ENCODE results near the gene MRE11. TPM values are rescaled to one million over a fixed set of nuclear protein-coding genes. Genes with fewer than 3 reads are reported as not detected.

The MRE11 gene
- total RNA-seq, 1 experiment from 2014 or later: 40.7 TPM

DNA sequence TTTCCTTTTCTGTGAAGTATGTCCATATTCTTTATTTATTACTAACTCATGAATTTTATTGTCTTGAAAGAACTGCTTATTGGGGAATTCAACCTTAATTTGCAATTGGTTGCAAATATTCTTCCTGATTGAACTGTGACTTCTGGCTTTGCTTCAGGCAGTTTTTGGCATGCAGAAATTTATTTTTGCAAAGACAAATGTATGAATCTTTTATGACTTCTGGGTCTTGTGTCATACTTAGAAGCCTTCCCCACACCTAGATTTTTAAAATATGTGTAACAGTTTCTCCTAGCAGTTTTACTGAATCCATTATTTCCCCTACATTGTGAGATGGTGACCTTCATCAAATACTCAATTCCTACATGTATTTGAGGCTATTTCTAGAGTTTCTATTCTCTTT, 12.3 kb downstream of the MRE11 start:
- no peaks in the 10 kb centered on the region for H3K27me3 ChIP-seq (ENCODE audit: insufficient read depth, low read length)
- no peaks in the 10 kb centered on the region for H4K20me1 ChIP-seq (ENCODE audit: control insufficient read depth, insufficient read depth, insufficient read length)
- no peak overlapping the region for H2AK5ac ChIP-seq (ENCODE audit: insufficient read length, low read length)
- H3K79me1 ChIP-seq (ENCODE audit: insufficient read depth, low read depth, low read length, poor library complexity, severe bottlenecking): no peaks in the 10 kb centered on the region
- TF ChIP-seq, protein P1, sequence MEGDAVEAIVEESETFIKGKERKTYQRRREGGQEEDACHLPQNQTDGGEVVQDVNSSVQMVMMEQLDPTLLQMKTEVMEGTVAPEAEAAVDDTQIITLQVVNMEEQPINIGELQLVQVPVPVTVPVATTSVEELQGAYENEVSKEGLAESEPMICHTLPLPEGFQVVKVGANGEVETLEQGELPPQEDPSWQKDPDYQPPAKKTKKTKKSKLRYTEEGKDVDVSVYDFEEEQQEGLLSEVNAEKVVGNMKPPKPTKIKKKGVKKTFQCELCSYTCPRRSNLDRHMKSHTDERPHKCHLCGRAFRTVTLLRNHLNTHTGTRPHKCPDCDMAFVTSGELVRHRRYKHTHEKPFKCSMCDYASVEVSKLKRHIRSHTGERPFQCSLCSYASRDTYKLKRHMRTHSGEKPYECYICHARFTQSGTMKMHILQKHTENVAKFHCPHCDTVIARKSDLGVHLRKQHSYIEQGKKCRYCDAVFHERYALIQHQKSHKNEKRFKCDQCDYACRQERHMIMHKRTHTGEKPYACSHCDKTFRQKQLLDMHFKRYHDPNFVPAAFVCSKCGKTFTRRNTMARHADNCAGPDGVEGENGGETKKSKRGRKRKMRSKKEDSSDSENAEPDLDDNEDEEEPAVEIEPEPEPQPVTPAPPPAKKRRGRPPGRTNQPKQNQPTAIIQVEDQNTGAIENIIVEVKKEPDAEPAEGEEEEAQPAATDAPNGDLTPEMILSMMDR (conservative IDR thresholded peaks at IDR 0.05): no peak
- no peak overlapping the region for H3K27ac ChIP-seq (ENCODE audit: insufficient read length, low read depth, low read length)
- H3K4me1 Mint-ChIP-seq: no peaks in the 10 kb centered on the region; a peak in 1 of 4 replicates
- no peak overlapping the region for H3K14ac ChIP-seq (ENCODE audit: insufficient read depth, low read length)
- no peak overlapping the region for H2BK12ac ChIP-seq (ENCODE audit: insufficient read length, low read depth, low read length)
- H2BK15ac ChIP-seq (ENCODE audit: low read depth, low read length): no peak overlapping the region
- no peak overlapping the region for H2BK120ac ChIP-seq (ENCODE audit: low read depth, low read length, poor library complexity, severe bottlenecking)
- no peak overlapping the region for H3T11ph ChIP-seq (ENCODE audit: low read length)
- no peak overlapping the region for H3K56ac ChIP-seq (ENCODE audit: insufficient read length, low read depth, low read length)
- H3K4me3 Mint-ChIP-seq: no peak overlapping the region
- no peak overlapping the region for H4K5ac ChIP-seq (ENCODE audit: insufficient read length, low read depth, low read length)
- no peak overlapping the region for H2BK20ac ChIP-seq (ENCODE audit: low read depth, low read length, poor library complexity, severe bottlenecking)
- peaks cover 10 to 65% (median 46%) of the 10 kb centered on the region in 3 experiments for H3K36me3 Mint-ChIP-seq (ENCODE audit: insufficient read depth in 1 of 3, low read depth in 3 of 3)
- no peak overlapping the region for H3K4me2 ChIP-seq (ENCODE audit: insufficient read depth, insufficient read length, low read length)
- no peak for DNase-seq
- no peak overlapping the region for H2AFZ ChIP-seq (ENCODE audit: low read length)
- no peak overlapping the region for H4K91ac ChIP-seq (ENCODE audit: insufficient read length, low read depth, low read length)
- no peaks in the 10 kb centered on the region for H3K4me1 ChIP-seq (ENCODE audit: insufficient read depth, low read length)
- no peak overlapping the region for H4K8ac ChIP-seq (replicated peaks; ENCODE audit: insufficient read length, low read depth, low read length)
- no peaks in the 10 kb centered on the region for H3K9me3 ChIP-seq (ENCODE audit: control insufficient read depth, low read depth, low read length)
- H3K27me3 Mint-ChIP-seq (ENCODE audit: low read depth): no peaks in the 10 kb centered on the region
- no peak overlapping the region for H3K23ac ChIP-seq (ENCODE audit: insufficient read length, low read depth, low read length)
- no peaks in the 10 kb centered on the region for H3K9me3 Mint-ChIP-seq
- H3K9ac ChIP-seq (ENCODE audit: extremely low read depth, insufficient read length, low read length): no peak overlapping the region
- H3K18ac ChIP-seq (ENCODE audit: insufficient read length, low read depth, low read length): no peak overlapping the region
- H3K27ac Mint-ChIP-seq: no peak overlapping the region
- no peaks in the 10 kb centered on the region for H3K23me2 ChIP-seq (ENCODE audit: insufficient read length, low read depth, low read length, poor library complexity, severe bottlenecking)
- H2BK5ac ChIP-seq (ENCODE audit: insufficient read length, low read length): no peak overlapping the region
- H3K79me2 ChIP-seq (ENCODE audit: insufficient read depth, low read length): no peaks in the 10 kb centered on the region; the same call in 1 of the 2 replicates
- no peak overlapping the region for H3K4ac ChIP-seq (ENCODE audit: low read depth, low read length)

All from H9 (cell line).